ENCODE measurements around the gene STK32C. TPM values are rescaled to one million over a fixed set of nuclear protein-coding genes. Genes with fewer than 3 reads are reported as not detected.

The STK32C gene
- total RNA-seq, 1 experiment from 2014 or later, result 16.5 TPM

DNA sequence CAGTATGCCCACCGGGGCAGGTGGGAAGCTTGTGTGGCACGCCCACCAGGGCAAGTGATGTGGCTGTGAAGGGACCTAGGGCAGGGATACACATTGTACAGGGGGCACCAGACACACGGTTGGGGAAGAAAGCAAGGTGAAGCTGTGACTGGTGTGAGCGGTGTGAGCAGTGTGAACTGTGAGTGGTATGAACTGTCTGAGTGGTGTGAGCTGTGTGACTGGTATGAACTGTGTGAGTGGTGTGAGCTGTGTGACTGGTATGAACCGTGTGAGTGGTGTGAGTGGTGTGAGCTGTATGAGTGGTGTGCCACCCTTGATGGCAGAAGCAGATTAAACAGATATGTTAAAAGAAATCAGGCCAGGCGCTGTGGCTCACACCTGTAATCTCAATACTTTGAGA lies 72.9 kb downstream of the STK32C start:
- no peaks in the 10 kb centered on the region for H3K9me3 ChIP-seq (ENCODE audit: low read depth, low read length, poor library complexity, severe bottlenecking)
- no peaks in the 10 kb centered on the region for H3K27me3 ChIP-seq (replicated peaks; ENCODE audit: insufficient read depth, low read depth, low read length, poor library complexity)
- DNase-seq (ENCODE audit: low spot score), result no peak
- CTCF ChIA-PET, result no interaction called here
- intact Hi-C loops (cut with micrococcal nuclease; ENCODE audit: unreplicated experiment), result no loop called here
- no peak overlapping the region for H3K27ac ChIP-seq (ENCODE audit: low read depth, low read length, poor library complexity, severe bottlenecking)
- no peaks in the 10 kb centered on the region for H3K36me3 ChIP-seq (ENCODE audit: insufficient read depth, low read length, poor library complexity, severe bottlenecking)
- POLR2A ChIA-PET (ENCODE audit: low non-redundant PET), result no interaction called here
- TF ChIP-seq EZH2 (IDR thresholded peaks at IDR 0.05; ENCODE audit: borderline replicate concordance, low read depth, low read length, poor library complexity, severe bottlenecking), result no peak
- TF ChIP-seq, protein P1, sequence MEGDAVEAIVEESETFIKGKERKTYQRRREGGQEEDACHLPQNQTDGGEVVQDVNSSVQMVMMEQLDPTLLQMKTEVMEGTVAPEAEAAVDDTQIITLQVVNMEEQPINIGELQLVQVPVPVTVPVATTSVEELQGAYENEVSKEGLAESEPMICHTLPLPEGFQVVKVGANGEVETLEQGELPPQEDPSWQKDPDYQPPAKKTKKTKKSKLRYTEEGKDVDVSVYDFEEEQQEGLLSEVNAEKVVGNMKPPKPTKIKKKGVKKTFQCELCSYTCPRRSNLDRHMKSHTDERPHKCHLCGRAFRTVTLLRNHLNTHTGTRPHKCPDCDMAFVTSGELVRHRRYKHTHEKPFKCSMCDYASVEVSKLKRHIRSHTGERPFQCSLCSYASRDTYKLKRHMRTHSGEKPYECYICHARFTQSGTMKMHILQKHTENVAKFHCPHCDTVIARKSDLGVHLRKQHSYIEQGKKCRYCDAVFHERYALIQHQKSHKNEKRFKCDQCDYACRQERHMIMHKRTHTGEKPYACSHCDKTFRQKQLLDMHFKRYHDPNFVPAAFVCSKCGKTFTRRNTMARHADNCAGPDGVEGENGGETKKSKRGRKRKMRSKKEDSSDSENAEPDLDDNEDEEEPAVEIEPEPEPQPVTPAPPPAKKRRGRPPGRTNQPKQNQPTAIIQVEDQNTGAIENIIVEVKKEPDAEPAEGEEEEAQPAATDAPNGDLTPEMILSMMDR (conservative IDR thresholded peaks at IDR 0.05; ENCODE audit: low read depth, low read length), result no peak
- BruUV-seq (replicated peaks), result no TSS peak
- no peak overlapping the region for H3K4me3 ChIP-seq (ENCODE audit: low read depth, low read length, poor library complexity, severe bottlenecking)
- H3K4me1 ChIP-seq (ENCODE audit: insufficient read depth, low read length, poor library complexity, severe bottlenecking), result no peaks in the 10 kb centered on the region

- no peak overlapping the region for H3K27ac ChIP-seq (ENCODE audit: low read depth, low read length, poor library complexity, severe bottlenecking)
- CTCF ChIA-PET, result no interaction called here
- no peak overlapping the region for H3K4me3 ChIP-seq (ENCODE audit: low read depth, low read length, poor library complexity, severe bottlenecking)
- DNase-seq (ENCODE audit: low spot score), result no peak
- H3K4me1 ChIP-seq (ENCODE audit: insufficient read depth, low read length, poor library complexity, severe bottlenecking), result no peaks in the 10 kb centered on the region
- POLR2A ChIA-PET (ENCODE audit: low non-redundant PET), result no interaction called here
- intact Hi-C loops (cut with micrococcal nuclease; ENCODE audit: unreplicated experiment), result no loop called here
- no peaks in the 10 kb centered on the region for H3K36me3 ChIP-seq (ENCODE audit: insufficient read depth, low read length, poor library complexity, severe bottlenecking)
- no TSS peak for BruUV-seq (replicated peaks)
- TF ChIP-seq, protein P1 (conservative IDR thresholded peaks at IDR 0.05; ENCODE audit: low read depth, low read length), result no peak
- TF ChIP-seq EZH2 (IDR thresholded peaks at IDR 0.05; ENCODE audit: borderline replicate concordance, low read depth, low read length, poor library complexity, severe bottlenecking), result no peak
- H3K9me3 ChIP-seq (ENCODE audit: low read depth, low read length, poor library complexity, severe bottlenecking), result no peaks in the 10 kb centered on the region
- H3K27me3 ChIP-seq (replicated peaks; ENCODE audit: insufficient read depth, low read depth, low read length, poor library complexity), result no peaks in the 10 kb centered on the region
These were observed 74.2 kb downstream of the STK32C start for GRCh38 chr10:132233501-132234085.

DNA sequence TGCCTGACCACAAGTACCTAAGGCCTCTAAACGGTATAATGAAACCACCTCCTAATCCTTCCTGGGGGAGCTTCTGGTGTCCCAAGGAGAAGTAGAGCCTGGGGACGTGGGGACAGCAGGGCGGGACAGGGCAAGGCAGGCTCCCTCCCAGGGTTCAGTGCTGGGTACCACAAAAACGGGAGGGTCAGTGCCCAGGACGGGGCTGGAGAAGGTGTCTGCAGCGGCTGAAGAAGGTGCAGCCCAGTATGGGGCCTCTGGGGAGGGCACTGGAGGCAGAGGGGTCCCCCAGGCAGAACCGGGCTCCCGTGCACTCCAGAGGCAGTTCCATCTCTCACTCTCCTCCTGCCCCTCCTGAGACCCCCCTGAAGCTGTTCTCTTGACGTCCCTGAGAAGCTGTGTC lies 74.8 kb downstream of the STK32C start:
- POLR2A ChIA-PET (ENCODE audit: low non-redundant PET), result no interaction called here
- TF ChIP-seq, protein P1 (conservative IDR thresholded peaks at IDR 0.05; ENCODE audit: low read depth, low read length), result no peak
- no peak for TF ChIP-seq EZH2 (IDR thresholded peaks at IDR 0.05; ENCODE audit: borderline replicate concordance, low read depth, low read length, poor library complexity, severe bottlenecking)
- Histone ChIP-seq H3K4me1 (ENCODE audit: insufficient read depth, low read length, poor library complexity, severe bottlenecking) (no peaks in the 10 kb centered on the region), H3K27me3 (replicated peaks; ENCODE audit: insufficient read depth, low read depth, low read length, poor library complexity) (no peaks in the 10 kb centered on the region), H3K27ac (ENCODE audit: low read depth, low read length, poor library complexity, severe bottlenecking) (no peak overlapping the region), H3K36me3 (ENCODE audit: insufficient read depth, low read length, poor library complexity, severe bottlenecking) (no peaks in the 10 kb centered on the region), H3K9me3 (ENCODE audit: low read depth, low read length, poor library complexity, severe bottlenecking) (no peaks in the 10 kb centered on the region), H3K4me3 (ENCODE audit: low read depth, low read length, poor library complexity, severe bottlenecking) (no peak overlapping the region)
- intact Hi-C loops (cut with micrococcal nuclease; ENCODE audit: unreplicated experiment), result no loop called here
- no peak for DNase-seq (ENCODE audit: low spot score)
- no TSS peak for BruUV-seq (replicated peaks)
- CTCF ChIA-PET, result no interaction called here

Measured in A673 (cell line).